Activated effector memory CD4-positive, alpha-beta T cell treated with anti-CD3 and anti-CD28 coated beads, Interleukin-2, amount 50 U/mL, for 16 hours (primary cell): ENCODE results near the gene TBC1D5.

Experiments
- DNase-seq: peaks from one replicate; pipeline ENCODE4 v3.0.0-alpha.2; 2020

TBC1D5 gene

GRCh38 chr3:17459470-17459993 lies 282.9 kb downstream of the TBC1D5 start:
- DNase-seq, result no peak

GRCh38 chr3:17456650-17457049 lies 285.8 kb downstream of the TBC1D5 start:
- DNase-seq, result no peak

- no peak for DNase-seq
Observed at GRCh38 chr3:17456046-17456445, 286.4 kb downstream of the TBC1D5 start.

- no peak for DNase-seq
Observed at GRCh38 chr3:17444865-17445264, 297.6 kb downstream of the TBC1D5 start.

GRCh38 chr3:17443142-17443541 lies 299.3 kb downstream of the TBC1D5 start:
- no peak for DNase-seq

GRCh38 chr3:17442332-17443049 lies 299.9 kb downstream of the TBC1D5 start:
- no peak for DNase-seq

- DNase-seq, result no peak
Observed at GRCh38 chr3:17433876-17434275, 308.6 kb downstream of the TBC1D5 start.

GRCh38 chr3:17432236-17432635 lies 310.2 kb downstream of the TBC1D5 start:
- no peak for DNase-seq

GRCh38 chr3:17431484-17432045 lies 310.9 kb downstream of the TBC1D5 start:
- DNase-seq, result no peak

- no peak for DNase-seq
Observed at GRCh38 chr3:17431004-17431403, 311.4 kb downstream of the TBC1D5 start.

- no peak for DNase-seq
Observed at GRCh38 chr3:17430582-17430981, 311.8 kb downstream of the TBC1D5 start.

GRCh38 chr3:17423786-17424536 lies 318.5 kb downstream of the TBC1D5 start:
- DNase-seq, result no peak

GRCh38 chr3:17422636-17423035 lies 319.8 kb downstream of the TBC1D5 start:
- DNase-seq, result no peak

- DNase-seq, result no peak
Observed at GRCh38 chr3:17420668-17421067, 321.8 kb downstream of the TBC1D5 start.

- no peak for DNase-seq
Observed at GRCh38 chr3:17412950-17413530, 329.4 kb downstream of the TBC1D5 start.

GRCh38 chr3:17411157-17411877 lies 331.1 kb downstream of the TBC1D5 start:
- no peak for DNase-seq

- DNase-seq, result no peak
Observed at GRCh38 chr3:17407576-17407975, 334.9 kb downstream of the TBC1D5 start.

- no peak for DNase-seq
Observed at GRCh38 chr3:17404548-17404947, 337.9 kb downstream of the TBC1D5 start.

- no peak for DNase-seq
Observed at GRCh38 chr3:17402442-17402841, 340.0 kb downstream of the TBC1D5 start.

- no peak for DNase-seq
Observed at GRCh38 chr3:17401912-17402311, 340.5 kb downstream of the TBC1D5 start.

- no peak for DNase-seq
Observed at GRCh38 chr3:17399586-17399985, 342.8 kb downstream of the TBC1D5 start.

GRCh38 chr3:17398959-17399551 lies 343.4 kb downstream of the TBC1D5 start:
- DNase-seq, result no peak
